OCI-LY1 (cell line): Measurements from ENCODE around the gene PAWR.

ENCODE experiments used
- H2AFZ ChIP-seq: fragments of 200-600 bp; sonication (generic), shearing (Covaris generic); 2 replicates; pipeline ENCODE4 v1.6.0; 2014; ENCODE audit warnings: antibody characterized with exemption, mild to moderate bottlenecking, low read length
- H3F3A ChIP-seq: fragments of 200-600 bp; sonication (generic), shearing (Covaris generic); 2 replicates; pipeline ENCODE4 v1.6.0; 2014; ENCODE audit warnings: mild to moderate bottlenecking, antibody characterized with exemption, low read length, moderate library complexity; ENCODE audit not compliant: insufficient read depth
- H3K27ac ChIP-seq: fragments of 200-600 bp; sonication (generic); 2 replicates; pipeline ENCODE4 v1.5.1; 2014; ENCODE audit warnings: low read length, mixed run types, mild to moderate bottlenecking, low read depth; ENCODE audit not compliant: poor library complexity, severe bottlenecking
- H3K27me3 ChIP-seq: fragments of 200-600 bp; sonication (generic); 2 replicates; pipeline ENCODE4 v1.6.0; 2014; ENCODE audit warnings: antibody characterized with exemption, mild to moderate bottlenecking, low read length, moderate library complexity; ENCODE audit not compliant: insufficient read depth
- H3K36me3 ChIP-seq: fragments of 200-600 bp; sonication (generic); 2 replicates; pipeline ENCODE4 v1.6.1; 2014; ENCODE audit warnings: mild to moderate bottlenecking, antibody characterized with exemption, low read length, moderate library complexity, mixed read lengths; ENCODE audit not compliant: insufficient read depth
- H3K4me1 ChIP-seq: fragments of 200-600 bp; sonication (generic); 2 replicates; pipeline ENCODE4 v1.5.1; 2014; ENCODE audit warnings: mild to moderate bottlenecking, low read length, moderate library complexity; ENCODE audit not compliant: insufficient read depth, severe bottlenecking
- H3K4me2 ChIP-seq: fragments of 200-600 bp; sonication (generic), shearing (Covaris generic); 2 replicates; pipeline ENCODE4 v1.6.1; 2014; ENCODE audit warnings: low read length
- H3K4me3 ChIP-seq: fragments of 200-600 bp; sonication (generic); 2 replicates; pipeline ENCODE4 v1.5.1; 2014; ENCODE audit warnings: low read length, low read depth, mild to moderate bottlenecking, mixed read lengths; ENCODE audit not compliant: poor library complexity, severe bottlenecking
- H3K79me2 ChIP-seq: fragments of 200-600 bp; shearing (Covaris generic); 2 replicates; pipeline ENCODE4 v1.6.1; 2016; ENCODE audit warnings: mixed run types, low read length, mixed read lengths; ENCODE audit not compliant: insufficient read depth
- H3K9ac ChIP-seq: fragments of 200-600 bp; sonication (generic), shearing (Covaris generic); 2 replicates; pipeline ENCODE4 v1.6.1; 2014; ENCODE audit warnings: mild to moderate bottlenecking, low read length, mixed read lengths
- H3K9me2 ChIP-seq: fragments of 200-600 bp; sonication (generic), shearing (Covaris generic); 2 replicates; pipeline ENCODE4 v1.6.1; 2014; ENCODE audit warnings: low read depth, mild to moderate bottlenecking, low read length, mixed read lengths
- H3K9me3 ChIP-seq: fragments of 200-600 bp; shearing (Covaris generic); 2 replicates; pipeline ENCODE4 v1.6.1; 2014; ENCODE audit warnings: low read length, mixed read lengths
- H4K20me1 ChIP-seq: fragments of 200-600 bp; sonication (generic), shearing (Covaris generic); 2 replicates; pipeline ENCODE4 v1.6.0; 2016; ENCODE audit warnings: mild to moderate bottlenecking, low read length; ENCODE audit not compliant: insufficient read depth
- CTCF ChIP-seq: fragments of 200-600 bp; sonication (generic), shearing (Covaris generic); IDR thresholded peaks from 2 replicates; pipeline ENCODE4 v1.5.1; 2017; ENCODE audit warnings: mild to moderate bottlenecking, antibody characterized with exemption, low read length, moderate library complexity, mixed read lengths
- EZH2 ChIP-seq: fragments of 200-600 bp; sonication (generic), shearing (Covaris generic); IDR thresholded peaks from 2 replicates; pipeline ENCODE4 v1.8.0; 2017; ENCODE audit warnings: borderline replicate concordance, mixed run types, mild to moderate bottlenecking, antibody characterized with exemption, low read length, moderate library complexity, mixed read lengths

Gene PAWR

DNA sequence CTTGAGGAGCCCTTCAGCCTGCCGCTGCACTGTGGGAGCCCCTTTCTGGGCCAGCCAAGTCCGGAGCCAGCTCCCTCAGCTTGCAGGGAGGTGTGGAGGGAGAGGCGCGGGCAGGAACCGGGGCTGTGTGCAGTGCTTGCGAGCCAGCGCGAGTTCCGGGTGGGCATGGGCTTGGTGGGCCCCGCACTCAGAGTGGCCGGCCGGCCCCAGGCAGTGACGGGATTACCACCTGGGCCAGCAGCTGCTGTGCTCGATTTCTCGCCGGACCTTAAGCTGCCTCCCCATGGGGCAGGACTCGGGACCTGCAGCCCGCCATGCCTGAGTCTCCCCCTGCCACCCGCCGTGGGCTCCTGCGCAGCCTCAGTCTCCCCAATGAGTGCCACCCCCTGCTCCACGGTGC is 116.9 kb downstream of the PAWR start:
- no peaks in the 10 kb centered on the region for H4K20me1 ChIP-seq
- H3K36me3 ChIP-seq: peaks cover 29% of the 10 kb centered on the region
- H3K9ac ChIP-seq: no peak overlapping the region
- H3K79me2 ChIP-seq: no peaks in the 10 kb centered on the region
- no peaks in the 10 kb centered on the region for H3K4me1 ChIP-seq
- H3K27me3 ChIP-seq: no peaks in the 10 kb centered on the region
- no peak overlapping the region for H3K4me3 ChIP-seq
- no peak overlapping the region for H2AFZ ChIP-seq
- H3F3A ChIP-seq: no peaks in the 10 kb centered on the region
- H3K27ac ChIP-seq: no peak overlapping the region
- H3K9me3 ChIP-seq: 0 out of 2 replicates have a peak, but pooled peaks cover 3% of the 10 kb centered on the region
- H3K4me2 ChIP-seq: no peak overlapping the region
- no peak for TF ChIP-seq EZH2
- no peak for TF ChIP-seq CTCF
- no peaks in the 10 kb centered on the region for H3K9me2 ChIP-seq

- Histone ChIP-seq H3K9ac (no peak overlapping the region), H4K20me1 (no peaks in the 10 kb centered on the region), H3K4me2 (no peak overlapping the region), H3K9me3 (0 out of 2 replicates have a peak, but pooled peaks cover 3% of the 10 kb centered on the region), H3F3A (no peaks in the 10 kb centered on the region), H3K27me3 (no peaks in the 10 kb centered on the region), H3K79me2 (no peaks in the 10 kb centered on the region), H3K4me3 (no peak overlapping the region), H3K27ac (no peak overlapping the region), H3K36me3 (peaks cover 39% of the 10 kb centered on the region), H2AFZ (no peak overlapping the region), H3K4me1 (peaks cover 7% of the 10 kb centered on the region), H3K9me2 (no peaks in the 10 kb centered on the region)
- no peak for TF ChIP-seq CTCF
- TF ChIP-seq EZH2: no peak
Measured at GRCh38 chr12:79569679-79570078, 121.1 kb downstream of the PAWR start.

- Histone ChIP-seq H3K27ac (no peak overlapping the region), H3K27me3 (no peaks in the 10 kb centered on the region), H3K4me2 (no peak overlapping the region), H3K4me1 (peaks cover 7% of the 10 kb centered on the region), H3F3A (no peaks in the 10 kb centered on the region), H3K9ac (no peak overlapping the region), H3K79me2 (no peaks in the 10 kb centered on the region), H3K36me3 (peaks cover 45% of the 10 kb centered on the region), H3K9me2 (no peaks in the 10 kb centered on the region), H2AFZ (no peak overlapping the region), H3K4me3 (no peak overlapping the region), H3K9me3 (no peaks in the 10 kb centered on the region), H4K20me1 (no peaks in the 10 kb centered on the region)
- TF ChIP-seq CTCF: no peak
- TF ChIP-seq EZH2: no peak
Measured at GRCh38 chr12:79567175-79567563, 123.6 kb downstream of the PAWR start.
